GM11168 (cell line): Measurements from ENCODE around the gene TTLL12.

Experiments
- in situ Hi-C: fragments of 300-500 bp; cut with MboI; formaldehyde crosslinking; loops from one replicate; pipeline ENCODE4 v1.12.0; 2022; ENCODE audit warnings: low sequenced_read_pairs; ENCODE audit not compliant: unreplicated experiment

The TTLL12 gene

GRCh38 chr22:43134553-43134952 is 52.4 kb downstream of the TTLL12 start:
- in situ Hi-C loops, result no loop called here

- in situ Hi-C loops, result no loop called here
Observed at GRCh38 chr22:43133401-43133800, 53.5 kb downstream of the TTLL12 start.

- in situ Hi-C loops, result no loop called here
Observed at GRCh38 chr22:43131773-43132501, 55.0 kb downstream of the TTLL12 start.

- in situ Hi-C loops, result no loop called here
Observed at GRCh38 chr22:43129426-43130425, 57.2 kb downstream of the TTLL12 start.

GRCh38 chr22:43128928-43129424 is 58.0 kb downstream of the TTLL12 start:
- in situ Hi-C loops, result no loop called here

- in situ Hi-C loops, result no loop called here
Observed at GRCh38 chr22:43128116-43128515, 58.8 kb downstream of the TTLL12 start.

- in situ Hi-C loops, result no loop called here
Observed at GRCh38 chr22:43127166-43127908, 59.6 kb downstream of the TTLL12 start.

- in situ Hi-C loops, result no loop called here
Observed at GRCh38 chr22:43126501-43127165, 60.3 kb downstream of the TTLL12 start.

GRCh38 chr22:43118953-43119458 is 67.9 kb downstream of the TTLL12 start:
- in situ Hi-C loops, result no loop called here

- in situ Hi-C loops, result no loop called here
Observed at GRCh38 chr22:43118024-43118849, 68.7 kb downstream of the TTLL12 start.

GRCh38 chr22:43116932-43117331 is 70.0 kb downstream of the TTLL12 start:
- in situ Hi-C loops, result no loop called here
